GM20000 (cell line): ENCODE measurements around the gene FOXC1.

ENCODE experiments used
- DNase-seq: peaks from one replicate; pipeline ENCODE4 v3.0.0; 2012; ENCODE audit warnings: low spot score
- TF ChIP-seq, protein P1 (sequence below): IDR thresholded peaks from 2 replicates; pipeline ENCODE4 v1.5.1; 2012; ENCODE audit warnings: mild to moderate bottlenecking, control low read depth; ENCODE audit errors: extremely low read depth, missing control alignments

FOXC1 gene

DNA sequence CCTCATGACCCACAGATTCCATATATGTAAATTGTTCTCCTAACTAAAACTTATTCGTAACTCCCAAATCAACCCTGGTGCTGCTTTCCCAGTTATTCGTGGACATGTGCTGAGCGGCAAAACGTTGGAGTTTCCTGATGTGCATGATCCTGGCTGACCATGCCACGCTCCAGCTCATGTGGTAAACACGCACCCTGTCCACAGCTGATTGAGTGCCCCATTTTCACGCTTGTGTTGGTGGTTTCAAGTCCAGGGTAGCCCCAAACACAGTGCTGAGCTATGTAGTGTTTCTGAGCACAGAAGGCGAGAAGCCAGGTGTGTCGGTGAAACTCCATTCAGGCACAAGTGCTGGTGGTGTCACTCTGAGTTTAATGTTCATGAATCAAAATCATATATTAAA, 19.1 kb upstream of the FOXC1 start:
- no peak for DNase-seq

DNA sequence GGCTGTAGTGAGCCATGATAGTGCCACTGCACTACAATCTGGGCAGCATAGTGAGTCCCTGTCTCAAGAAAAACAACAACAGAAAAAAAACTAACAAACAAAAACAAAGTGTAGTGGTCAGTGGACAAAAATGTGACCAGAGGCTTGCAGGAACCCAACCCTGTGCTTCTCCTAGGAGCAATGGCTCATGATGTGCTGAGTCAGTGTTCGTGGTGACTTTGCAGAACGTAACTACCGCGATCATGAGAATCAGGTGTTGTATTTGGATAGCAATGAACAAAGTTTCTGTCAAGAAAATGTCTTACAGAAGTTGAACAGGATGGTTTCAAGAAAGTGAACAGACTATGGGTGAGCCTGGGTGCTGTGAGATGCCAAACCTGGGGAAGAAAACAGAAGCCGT, 18.5 kb upstream of the FOXC1 start:
- DNase-seq: no peak
- TF ChIP-seq, protein P1, sequence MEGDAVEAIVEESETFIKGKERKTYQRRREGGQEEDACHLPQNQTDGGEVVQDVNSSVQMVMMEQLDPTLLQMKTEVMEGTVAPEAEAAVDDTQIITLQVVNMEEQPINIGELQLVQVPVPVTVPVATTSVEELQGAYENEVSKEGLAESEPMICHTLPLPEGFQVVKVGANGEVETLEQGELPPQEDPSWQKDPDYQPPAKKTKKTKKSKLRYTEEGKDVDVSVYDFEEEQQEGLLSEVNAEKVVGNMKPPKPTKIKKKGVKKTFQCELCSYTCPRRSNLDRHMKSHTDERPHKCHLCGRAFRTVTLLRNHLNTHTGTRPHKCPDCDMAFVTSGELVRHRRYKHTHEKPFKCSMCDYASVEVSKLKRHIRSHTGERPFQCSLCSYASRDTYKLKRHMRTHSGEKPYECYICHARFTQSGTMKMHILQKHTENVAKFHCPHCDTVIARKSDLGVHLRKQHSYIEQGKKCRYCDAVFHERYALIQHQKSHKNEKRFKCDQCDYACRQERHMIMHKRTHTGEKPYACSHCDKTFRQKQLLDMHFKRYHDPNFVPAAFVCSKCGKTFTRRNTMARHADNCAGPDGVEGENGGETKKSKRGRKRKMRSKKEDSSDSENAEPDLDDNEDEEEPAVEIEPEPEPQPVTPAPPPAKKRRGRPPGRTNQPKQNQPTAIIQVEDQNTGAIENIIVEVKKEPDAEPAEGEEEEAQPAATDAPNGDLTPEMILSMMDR: no peak

More for the DNA sequence above, 19.1 kb upstream of the FOXC1 start:
- TF ChIP-seq, protein P1: no peak

DNA sequence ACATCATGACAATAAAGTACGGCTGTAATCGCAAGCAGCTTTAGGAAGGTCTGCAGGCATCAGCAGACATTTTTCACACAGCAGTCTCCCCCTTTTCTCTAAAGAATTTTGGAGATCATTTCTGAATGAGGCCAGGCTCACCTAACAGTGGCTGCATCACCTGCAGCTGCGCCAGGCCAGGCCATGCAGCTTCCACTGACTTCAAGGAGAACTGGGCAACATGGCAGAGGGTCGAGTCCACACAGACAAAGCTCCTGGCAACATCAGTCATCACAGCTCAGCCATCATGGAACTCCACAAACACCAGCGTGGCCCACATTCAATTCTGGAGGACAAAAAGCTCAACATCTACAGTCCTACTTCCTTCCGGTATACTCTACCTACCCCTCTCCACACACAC, 17.8 kb upstream of the FOXC1 start:
- no peak for DNase-seq
- TF ChIP-seq, protein P1: no peak

DNA sequence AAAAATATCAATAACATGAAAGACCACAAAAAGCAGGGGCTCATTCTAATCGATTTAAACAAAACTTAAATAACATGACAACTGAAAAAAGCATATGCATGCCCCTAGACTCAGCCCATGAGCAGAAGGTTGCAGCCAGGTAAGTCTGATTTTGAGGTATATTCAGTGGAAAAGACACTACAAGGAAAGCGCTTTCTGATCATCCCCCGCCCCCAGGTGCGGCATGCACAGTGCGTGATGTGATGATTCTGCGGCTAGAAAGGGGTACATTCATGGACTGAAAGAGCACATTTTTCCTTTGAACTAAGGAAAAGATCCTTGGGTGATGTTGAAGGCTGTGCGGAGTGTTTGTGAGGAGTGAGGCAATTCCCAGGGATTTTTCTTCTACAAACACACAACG, 16.9 kb upstream of the FOXC1 start:
- TF ChIP-seq, protein P1: no peak
- DNase-seq: no peak

DNA sequence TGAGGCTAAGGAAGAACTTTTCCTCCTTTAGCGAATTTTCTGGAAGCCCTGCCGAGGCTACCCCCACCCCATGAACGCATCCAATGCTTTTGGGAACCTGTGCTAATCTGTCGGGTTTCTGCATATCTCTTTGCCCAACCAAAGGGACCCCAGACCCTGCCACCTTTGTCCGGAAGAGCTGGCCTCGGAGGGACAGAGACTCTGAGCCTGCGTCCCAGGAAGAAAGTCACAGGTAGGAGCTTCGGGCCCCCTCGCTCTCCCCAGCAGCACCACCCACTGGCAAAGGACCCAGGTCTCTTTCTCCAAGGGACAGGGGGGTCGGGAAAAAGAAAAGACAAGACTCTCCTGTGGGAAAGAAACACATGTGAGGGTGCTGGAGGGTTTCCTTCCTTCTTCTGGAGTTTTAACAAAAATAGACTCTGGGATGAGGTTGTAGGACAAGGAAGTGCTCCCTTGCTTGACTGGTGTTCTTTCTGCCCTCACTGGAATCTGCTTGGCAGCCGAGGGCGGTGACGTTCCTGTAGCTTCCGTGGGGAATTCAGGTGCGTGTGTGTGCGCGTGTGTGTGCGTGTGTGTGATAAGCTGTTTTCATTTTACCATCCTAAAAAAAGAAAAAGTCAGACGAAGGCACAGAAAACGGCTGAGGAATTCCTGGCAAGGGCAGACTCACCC, 16.3 kb upstream of the FOXC1 start:
- TF ChIP-seq, protein P1: no peak
- DNase-seq: no peak

DNA sequence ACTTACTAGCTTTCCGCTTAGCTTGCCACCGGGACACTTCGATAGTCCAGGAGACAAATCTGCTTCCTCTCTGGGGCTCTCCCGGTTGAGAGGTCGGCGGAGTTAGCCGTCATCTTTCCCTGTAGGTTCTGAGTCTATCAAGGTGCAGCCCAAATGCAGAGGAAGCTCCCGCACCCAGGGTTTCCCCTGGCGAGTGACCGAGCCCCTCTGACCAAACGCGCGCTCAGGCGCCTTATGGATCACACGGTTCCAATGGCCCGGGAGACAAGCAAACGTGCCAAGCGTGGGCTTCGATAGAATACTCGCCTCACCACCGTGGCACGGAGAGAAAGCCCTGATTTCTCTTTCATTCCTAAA, 15.8 kb upstream of the FOXC1 start:
- DNase-seq: no peak
- TF ChIP-seq, protein P1: no peak

DNA sequence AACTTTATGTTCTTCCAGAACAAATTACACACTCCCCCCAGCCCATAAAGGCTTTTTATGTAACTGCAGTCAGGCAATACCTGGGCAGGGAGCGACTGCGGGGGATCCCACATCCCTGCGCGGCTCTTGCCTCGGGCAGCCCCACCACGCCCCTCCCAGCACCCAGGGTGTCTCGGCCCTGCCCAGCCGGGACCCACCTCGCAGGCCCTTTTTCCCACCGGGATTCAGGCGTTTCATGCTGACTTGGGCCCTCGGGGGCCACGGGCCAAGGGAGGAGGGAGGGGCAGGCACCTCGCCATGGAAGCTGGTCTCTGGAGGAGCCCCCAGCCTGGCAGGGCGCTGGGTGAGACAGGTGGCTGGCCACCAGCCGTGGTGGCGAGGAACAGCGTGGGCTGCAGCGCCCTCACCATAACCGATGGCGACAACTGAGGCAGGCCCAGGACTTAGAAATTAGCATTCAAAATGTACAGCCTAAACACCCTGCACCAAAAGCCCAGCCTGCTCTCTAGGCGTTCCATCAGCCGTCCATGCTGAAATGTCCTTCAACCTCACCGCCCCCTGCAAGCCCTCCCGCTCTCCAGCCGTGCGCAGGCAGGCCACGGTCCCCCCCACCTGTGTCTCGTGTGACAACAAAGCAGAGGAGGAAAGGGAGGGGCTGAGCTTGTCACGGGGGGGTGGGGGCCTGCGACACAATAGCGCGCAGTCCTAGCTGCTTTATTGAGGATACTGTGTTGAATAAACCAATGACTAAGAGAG, 15.1 kb upstream of the FOXC1 start:
- TF ChIP-seq, protein P1: no peak
- no peak for DNase-seq
